Parathyroid adenoma (tissue), 2 donors: ENCODE measurements around the gene VEGFB.

Experiments used
- H2AFZ ChIP-seq: fragments of 300-600 bp; sonication (generic); one replicate; pipeline ENCODE4 v1.7.0; 2017; ENCODE audit warnings: antibody characterized with exemption, mild to moderate bottlenecking
- H3K27ac ChIP-seq: fragments of 300-600 bp; sonication (generic); one replicate; pipeline ENCODE4 v1.7.0; 2017
- H3K27me3 ChIP-seq: fragments of 300-600 bp; sonication (generic); one replicate; pipeline ENCODE4 v1.7.0; 2017; ENCODE audit warnings: low read length; ENCODE audit not compliant: control insufficient read depth, insufficient read depth
- H3K36me3 ChIP-seq: fragments of 300-600 bp; sonication (generic); one replicate; pipeline ENCODE4 v1.7.0; 2017; ENCODE audit warnings: low read length; ENCODE audit not compliant: control insufficient read depth, insufficient read depth
- H3K4me1 ChIP-seq: fragments of 300-600 bp; sonication (generic); one replicate; pipeline ENCODE4 v1.7.0; 2017; ENCODE audit warnings: control low read depth
- H3K4me2 ChIP-seq: fragments of 300-600 bp; sonication (generic); one replicate; pipeline ENCODE4 v1.7.0; 2017; ENCODE audit warnings: low read length
- H3K4me3 ChIP-seq: fragments of 300-600 bp; sonication (generic); one replicate; pipeline ENCODE4 v1.7.0; 2017; ENCODE audit warnings: low read depth, low read length
- H3K79me2 ChIP-seq: fragments of 300-600 bp; sonication (generic); one replicate; pipeline ENCODE4 v1.7.0; 2017; ENCODE audit warnings: control low read depth
- H3K9ac ChIP-seq: fragments of 300-600 bp; sonication (generic); one replicate; pipeline ENCODE4 v1.7.0; 2017; ENCODE audit warnings: mild to moderate bottlenecking
- H3K9me3 ChIP-seq: fragments of 300-600 bp; sonication (generic); one replicate; pipeline ENCODE4 v1.7.0; 2017; ENCODE audit warnings: low read length; ENCODE audit not compliant: control insufficient read depth
- TF ChIP-seq, protein P1 (sequence below): fragments of 300-600 bp; sonication (generic); IDR thresholded peaks from one replicate; pipeline ENCODE4 v1.7.0; 2017; ENCODE audit warnings: antibody characterized with exemption, mild to moderate bottlenecking
- donor health status: primary hyperparathyroidism.

VEGFB gene

DNA sequence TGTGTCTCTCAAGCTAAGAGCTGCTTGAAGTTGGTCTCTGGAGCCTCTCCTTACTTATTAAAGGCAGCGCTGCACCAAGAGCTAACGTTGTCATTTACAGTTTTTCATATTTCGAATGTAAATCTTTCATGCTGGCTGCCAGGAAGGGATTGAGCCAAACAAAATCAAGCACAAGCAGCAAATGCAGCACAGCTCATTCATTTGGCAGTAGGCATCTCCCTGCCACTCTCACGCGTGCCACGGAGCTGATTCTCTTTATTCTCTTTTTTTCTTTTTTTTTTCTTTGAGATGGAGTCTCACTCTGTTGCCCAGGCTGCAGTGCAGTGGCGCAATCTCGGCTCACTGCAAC, 1.4 kb upstream of the VEGFB start:
- Histone ChIP-seq H3K4me2 (no peak overlapping the region), H3K27me3 (no peaks in the 10 kb centered on the region), H2AFZ (no peak overlapping the region), H3K9me3 (no peaks in the 10 kb centered on the region), H3K4me3 (no peak overlapping the region), H3K79me2 (no peaks in the 10 kb centered on the region), H3K27ac (no peak overlapping the region), H3K9ac (no peak overlapping the region), H3K4me1 (no peaks in the 10 kb centered on the region), H3K36me3 (no peaks in the 10 kb centered on the region)
- TF ChIP-seq, protein P1, sequence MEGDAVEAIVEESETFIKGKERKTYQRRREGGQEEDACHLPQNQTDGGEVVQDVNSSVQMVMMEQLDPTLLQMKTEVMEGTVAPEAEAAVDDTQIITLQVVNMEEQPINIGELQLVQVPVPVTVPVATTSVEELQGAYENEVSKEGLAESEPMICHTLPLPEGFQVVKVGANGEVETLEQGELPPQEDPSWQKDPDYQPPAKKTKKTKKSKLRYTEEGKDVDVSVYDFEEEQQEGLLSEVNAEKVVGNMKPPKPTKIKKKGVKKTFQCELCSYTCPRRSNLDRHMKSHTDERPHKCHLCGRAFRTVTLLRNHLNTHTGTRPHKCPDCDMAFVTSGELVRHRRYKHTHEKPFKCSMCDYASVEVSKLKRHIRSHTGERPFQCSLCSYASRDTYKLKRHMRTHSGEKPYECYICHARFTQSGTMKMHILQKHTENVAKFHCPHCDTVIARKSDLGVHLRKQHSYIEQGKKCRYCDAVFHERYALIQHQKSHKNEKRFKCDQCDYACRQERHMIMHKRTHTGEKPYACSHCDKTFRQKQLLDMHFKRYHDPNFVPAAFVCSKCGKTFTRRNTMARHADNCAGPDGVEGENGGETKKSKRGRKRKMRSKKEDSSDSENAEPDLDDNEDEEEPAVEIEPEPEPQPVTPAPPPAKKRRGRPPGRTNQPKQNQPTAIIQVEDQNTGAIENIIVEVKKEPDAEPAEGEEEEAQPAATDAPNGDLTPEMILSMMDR, result no peak

GRCh38 chr11:64234647-64235379, 429 bp downstream of the VEGFB start:
- Histone ChIP-seq H3K27me3 (no peaks in the 10 kb centered on the region), H3K79me2 (no peaks in the 10 kb centered on the region), H3K27ac (peak overlapping the region; percentile 36), H3K9me3 (no peaks in the 10 kb centered on the region), H3K9ac (no peak overlapping the region), H3K4me3 (peak overlapping the region; percentile 57), H2AFZ (no peak overlapping the region), H3K4me1 (peaks cover 3% of the 10 kb centered on the region), H3K36me3 (no peaks in the 10 kb centered on the region), H3K4me2 (peak overlapping the region; percentile 73)
- TF ChIP-seq, protein P1, result no peak

DNA sequence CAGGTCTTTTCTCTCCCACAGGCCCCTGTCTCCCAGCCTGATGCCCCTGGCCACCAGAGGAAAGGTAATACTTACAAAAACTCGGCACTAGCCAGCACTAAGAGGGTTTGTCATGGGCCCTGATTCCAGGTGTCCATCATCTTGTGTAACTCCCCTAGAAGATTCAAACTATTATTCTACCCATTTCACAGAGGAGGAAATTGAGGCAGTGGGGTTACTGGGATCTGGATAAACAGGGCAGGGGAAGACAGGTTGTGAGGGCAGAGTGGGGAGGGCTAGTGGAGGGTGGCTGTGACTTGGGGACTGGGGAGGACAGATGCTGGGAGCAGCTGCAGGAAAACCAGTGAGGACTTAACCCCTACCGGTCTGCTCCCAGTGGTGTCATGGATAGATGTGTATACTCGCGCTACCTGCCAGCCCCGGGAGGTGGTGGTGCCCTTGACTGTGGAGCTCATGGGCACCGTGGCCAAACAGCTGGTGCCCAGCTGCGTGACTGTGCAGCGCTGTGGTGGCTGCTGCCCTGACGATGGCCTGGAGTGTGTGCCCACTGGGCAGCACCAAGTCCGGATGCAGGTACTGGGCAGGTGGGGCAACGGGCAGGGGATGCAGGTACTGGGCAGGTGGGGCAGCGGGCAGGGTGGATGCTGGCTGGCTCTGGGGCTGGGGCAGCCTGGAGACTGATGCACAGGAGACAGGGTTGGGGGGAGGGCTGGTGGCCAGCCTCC, 1.2 kb downstream of the VEGFB start:
- H3K79me2 ChIP-seq, result no peaks in the 10 kb centered on the region
- no peaks in the 10 kb centered on the region for H3K27me3 ChIP-seq
- H3K4me1 ChIP-seq, result peaks cover 9% of the 10 kb centered on the region
- H3K9ac ChIP-seq, result no peak overlapping the region
- no peaks in the 10 kb centered on the region for H3K9me3 ChIP-seq
- peak overlapping the region; percentile 36 for H3K27ac ChIP-seq
- no peaks in the 10 kb centered on the region for H3K36me3 ChIP-seq
- peak overlapping the region; percentile 57 for H3K4me3 ChIP-seq
- TF ChIP-seq, protein P1, result no peak
- H2AFZ ChIP-seq, result no peak overlapping the region
- H3K4me2 ChIP-seq, result peak overlapping the region; percentile 73

GRCh38 chr11:64237484-64237951, 3.1 kb downstream of the VEGFB start:
- Histone ChIP-seq H3K4me1 (peaks cover 10% of the 10 kb centered on the region), H3K4me3 (peak overlapping the region; percentile 22)

More at GRCh38 chr11:64237484-64237951, 3.1 kb downstream of the VEGFB start:
- H3K9me3 ChIP-seq, result no peaks in the 10 kb centered on the region
- no peaks in the 10 kb centered on the region for H3K36me3 ChIP-seq
- H3K27ac ChIP-seq, result peak overlapping the region; percentile 39
- TF ChIP-seq, protein P1, result no peak
- no peak overlapping the region for H3K9ac ChIP-seq
- no peaks in the 10 kb centered on the region for H3K27me3 ChIP-seq
- H2AFZ ChIP-seq, result no peak overlapping the region
- H3K79me2 ChIP-seq, result no peaks in the 10 kb centered on the region
- H3K4me2 ChIP-seq, result peak overlapping the region; percentile 33
